C1 segment of cervical spinal cord (tissue), 14 donors: Measurements from ENCODE around the gene ZBTB20.

Experiments
- DNase-seq, 14 donors: peaks; one replicate each; lab custom pipeline; 2025; lab: John Stamatoyannopoulos, UW

ZBTB20 gene

DNA sequence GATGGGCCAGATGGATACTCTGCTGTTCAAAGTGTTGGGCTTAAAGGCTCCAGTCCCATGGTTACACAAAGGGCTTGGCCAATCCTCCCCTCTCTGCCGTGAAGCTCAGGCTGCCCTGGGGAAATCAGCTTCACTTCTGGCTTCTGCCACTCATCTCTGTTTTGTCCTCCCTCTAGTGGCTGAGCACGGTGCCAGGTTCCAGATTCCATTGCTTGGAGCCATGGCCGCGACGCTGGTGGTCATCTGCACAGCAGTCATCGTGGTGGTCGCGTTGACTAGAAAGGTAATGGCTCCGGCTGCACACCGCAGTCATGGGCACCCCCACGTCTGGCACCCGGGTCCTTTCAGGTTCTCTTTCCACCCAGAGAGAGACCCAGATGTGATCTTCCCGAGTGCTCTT, 847.7 kb downstream of the ZBTB20 start:
- no peak for DNase-seq

DNA sequence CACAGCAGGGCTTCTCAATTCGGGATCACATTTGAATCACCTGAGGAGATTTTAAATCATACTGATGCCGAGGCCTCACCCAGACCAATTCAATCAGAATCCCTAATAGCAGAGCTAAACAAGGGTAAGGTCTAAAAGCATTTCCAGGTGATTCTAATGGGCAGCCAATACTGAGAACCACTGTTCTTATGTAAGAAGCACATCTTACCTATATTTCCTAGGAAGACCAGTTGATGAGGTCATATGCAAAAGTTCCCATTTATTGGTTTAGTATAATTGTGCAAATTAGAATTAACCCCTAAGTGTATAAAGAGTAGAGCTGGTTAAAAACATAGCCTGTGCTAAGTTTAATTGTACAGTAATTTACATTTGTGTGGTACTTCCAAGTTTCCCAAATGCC, 851.1 kb downstream of the ZBTB20 start:
- no peak for DNase-seq

DNA sequence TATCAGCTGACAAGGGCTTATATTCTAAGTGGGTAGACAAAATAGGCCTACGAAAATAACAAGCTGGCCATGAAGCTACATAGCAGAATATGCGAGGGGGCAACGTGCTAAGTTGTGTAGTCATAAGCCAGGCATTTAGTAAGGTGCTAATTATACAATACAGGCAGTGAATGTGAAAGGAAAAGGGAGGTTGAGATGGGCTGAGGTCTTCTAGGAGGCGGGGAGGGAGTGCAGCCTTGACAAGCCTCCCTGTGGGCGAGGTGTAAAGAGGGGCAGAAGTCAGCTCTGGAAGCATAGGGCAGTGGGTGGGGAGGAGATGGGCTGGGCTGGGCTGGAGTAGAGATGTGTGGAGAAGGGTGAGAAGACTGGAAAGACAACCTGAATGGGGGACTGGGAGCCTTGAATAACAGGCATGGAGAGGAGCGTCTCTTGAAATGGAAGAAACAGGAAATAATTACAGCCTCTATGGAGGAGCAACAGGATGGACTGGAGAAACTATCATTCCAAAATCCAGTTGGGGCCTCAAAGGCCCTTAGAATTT, 852.1 kb downstream of the ZBTB20 start:
- no peak for DNase-seq

GRCh38 chr3:114293838-114294535, 853.1 kb downstream of the ZBTB20 start, which contains the start of gene TIGIT:
Gene TIGIT, plus strand, starts transcription at chr3:114294028. Its CDS starts 34 bp downstream, at chr3:114294062.
- no peak for DNase-seq

GRCh38 chr3:114290911-114291901, 855.9 kb downstream of the ZBTB20 start:
- peak in 5 of 14 donors; percentile 8 to 53 (median 18) for DNase-seq

DNA sequence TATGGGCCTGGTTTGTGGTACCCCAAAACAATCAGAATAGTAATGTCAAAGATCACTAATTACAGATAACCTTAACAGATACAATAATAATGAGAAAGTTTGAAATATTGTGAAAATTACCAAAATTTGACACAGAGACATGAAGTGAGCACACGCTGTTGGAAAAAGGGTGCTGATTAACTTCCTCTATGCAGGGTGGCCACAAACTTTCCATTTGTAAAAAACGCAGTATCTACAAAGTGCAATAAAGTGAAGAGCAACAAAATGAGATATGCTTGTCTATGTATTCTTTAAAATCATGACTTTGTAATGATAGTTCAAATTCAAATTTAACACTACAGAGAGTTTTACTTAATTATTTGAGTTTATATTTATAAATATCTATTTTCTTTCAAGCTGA, 860.8 kb downstream of the ZBTB20 start:
- DNase-seq = no peak

- no peak for DNase-seq
These were observed 861.3 kb downstream of the ZBTB20 start for GRCh38 chr3:114285648-114286230.

DNA sequence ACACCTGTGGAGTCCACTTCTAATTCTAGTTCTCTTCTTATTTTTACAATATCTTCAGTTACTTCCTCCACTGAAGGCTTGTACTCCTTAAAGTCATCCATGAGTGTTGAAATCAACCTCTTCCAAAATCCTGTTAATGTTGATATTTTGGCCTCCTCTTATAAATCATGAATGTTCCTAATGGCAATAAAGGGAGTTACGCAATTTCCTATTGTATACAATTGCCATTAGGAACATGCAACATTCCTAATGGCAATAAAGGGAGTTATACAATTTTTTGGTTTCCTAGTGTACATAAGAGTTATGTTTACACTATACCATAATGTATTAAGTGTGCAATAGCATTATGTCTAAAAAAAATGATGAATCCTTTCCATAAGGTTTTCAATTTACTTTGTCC, 862.4 kb downstream of the ZBTB20 start:
- DNase-seq = no peak
